HepG2 (cell line): Measurements from ENCODE around the gene TAF9B. TPM values are rescaled to one million over a fixed set of nuclear protein-coding genes. Genes with fewer than 3 reads are reported as not detected.

Experiments used
- ASH2L ChIP-seq: fragments of 300-600, 200-600 bp; sonication (generic); IDR thresholded peaks from 2 replicates; pipeline ENCODE4 v1.7.0; 2017; ENCODE audit warnings: low read depth, mild to moderate bottlenecking, moderate library complexity, mixed read lengths, low read length; ENCODE audit not compliant: insufficient read length
- ERF ChIP-seq: IDR thresholded peaks from 2 replicates; pipeline ENCODE4 v1.6.1; 2018; ENCODE audit warnings: missing biosample characterization, missing genetic modification reagents
- ETV6 ChIP-seq: sonication (generic); formaldehyde crosslinking; conservative IDR thresholded peaks from 2 replicates; pipeline ENCODE4 v1.4.0; 2020; ENCODE audit warnings: missing genetic modification reagents
- FUBP1 ChIP-seq: sonication (generic); formaldehyde crosslinking; IDR thresholded peaks from 2 replicates; pipeline ENCODE4 v1.5.1; 2020; ENCODE audit warnings: missing genetic modification reagents, mild to moderate bottlenecking, borderline replicate concordance
- GRHL1 ChIP-seq: sonication (generic); formaldehyde crosslinking; conservative IDR thresholded peaks from 2 replicates; pipeline ENCODE4 v1.8.0; 2022; ENCODE audit warnings: missing genetic modification reagents
- HBP1 ChIP-seq: IDR thresholded peaks from 2 replicates; pipeline ENCODE4 v1.6.1; 2016; ENCODE audit warnings: low read depth, control low read depth
- MLX ChIP-seq: IDR thresholded peaks from 2 replicates; pipeline ENCODE4 v1.6.1; 2016
- RFX5 ChIP-seq: IDR thresholded peaks from 2 replicates; pipeline ENCODE4 v1.6.1; 2011; ENCODE audit warnings: low read depth, low read length, improper control_type of control experiment
- SETDB1 ChIP-seq: sonication (generic); formaldehyde crosslinking; IDR thresholded peaks from 2 replicates; pipeline ENCODE4 v1.5.1; 2020; ENCODE audit warnings: missing genetic modification reagents, mild to moderate bottlenecking, borderline replicate concordance
- SIX1 ChIP-seq: sonication (generic); formaldehyde crosslinking; IDR thresholded peaks from 2 replicates; pipeline ENCODE4 v1.4.0; 2020; ENCODE audit warnings: missing genetic modification reagents, borderline replicate concordance
- SP2 ChIP-seq: sonication (generic); formaldehyde crosslinking; IDR thresholded peaks from 2 replicates; pipeline ENCODE4 v1.5.1; 2020; ENCODE audit warnings: mild to moderate bottlenecking, missing genetic modification reagents
- STAT6 ChIP-seq: sonication (generic); formaldehyde crosslinking; IDR thresholded peaks from 2 replicates; pipeline ENCODE4 v1.4.0; 2020; ENCODE audit warnings: missing genetic modification reagents, mild to moderate bottlenecking, borderline replicate concordance
- ZBTB7A ChIP-seq: sonication (generic); formaldehyde crosslinking; IDR thresholded peaks from 2 replicates; pipeline ENCODE4 v1.8.0; 2022; ENCODE audit warnings: mild to moderate bottlenecking, missing genetic modification reagents
- ZNF441 ChIP-seq: sonication (generic); formaldehyde crosslinking; IDR thresholded peaks from 2 replicates; pipeline ENCODE4 v1.7.0; 2021; ENCODE audit warnings: missing genetic modification reagents, borderline replicate concordance
- ZNF446 ChIP-seq: sonication (generic); formaldehyde crosslinking; IDR thresholded peaks from 2 replicates; pipeline ENCODE4 v1.5.0; 2020; ENCODE audit warnings: mild to moderate bottlenecking, missing genetic modification reagents
- ZNF678 ChIP-seq: sonication (generic); formaldehyde crosslinking; IDR thresholded peaks from 2 replicates; pipeline ENCODE4 v1.4.0; 2020; ENCODE audit warnings: mild to moderate bottlenecking, missing genetic modification reagents
- ZNF713 ChIP-seq: sonication (generic); formaldehyde crosslinking; IDR thresholded peaks from 2 replicates; pipeline ENCODE4 v1.4.0; 2020; ENCODE audit warnings: mild to moderate bottlenecking, missing genetic modification reagents
- ZUFSP ChIP-seq: sonication (generic); formaldehyde crosslinking; IDR thresholded peaks from 2 replicates; pipeline ENCODE4 v1.9.0; 2021; ENCODE audit warnings: missing genetic modification reagents, mild to moderate bottlenecking, borderline replicate concordance
- polyA plus RNA-seq, 8 experiments: library from polyadenylated mRNA; depleted of rRNA in 3 of 8; stranded (reverse) in 7 of 8; unstranded in 1 of 8; fragments of >200 nt; fragmentation: Illumina TruSeq in 4 of 8; extraction: Trizol in 4 of 8; gene quantifications; 2 replicates each; pipeline versions ENCODE4 v1.2.1 to v1.2.3, GENCODE V29; 2011 to 2016; ENCODE audit warnings: low read depth in 4 of 8, missing spikeins in 1 of 8, mixed read lengths in 1 of 8; ENCODE audit not compliant: insufficient read depth in 1 of 8
- total RNA-seq, 5 experiments: library from RNA; depleted of rRNA; stranded (reverse); fragments of >200 nt; fragmentation: Illumina TruSeq; extraction: Trizol; gene quantifications; 2 replicates each; pipeline ENCODE4 v1.2.3, GENCODE V29; 2016; ENCODE audit warnings: low read depth in 1 of 5

Gene TAF9B
- total and polyA plus RNA-seq, 2 of the 13 experiments (the other 11 are each of a cell fraction or from before 2014, with no cell fraction given): 10.8 to 15.2 TPM

- TF ChIP-seq STAT6 (CRISPR knock-in tag) (no peak; the same call in 1 of the 2 replicates), ZNF441 (CRISPR knock-in tag) (peak; percentile 45; the same call in 1 of the 2 replicates), SETDB1 (CRISPR knock-in tag) (no peak), FUBP1 (no peak), ERF (CRISPR knock-in tag) (no peak; the same call in 1 of the 2 replicates), ETV6 (CRISPR knock-in tag) (no peak), ZBTB7A (CRISPR knock-in tag) (no peak), ZNF446 (CRISPR knock-in tag) (peak; percentile 46; the same call in 1 of the 2 replicates), GRHL1 (no peak), SIX1 (CRISPR knock-in tag) (no peak), SP2 (peak; percentile 97), ZUFSP (CRISPR knock-in tag) (no peak), RFX5 (no peak), HBP1 (no peak), ZNF678 (CRISPR knock-in tag) (0 out of 2 replicates have a peak, but pooled peaks have one; percentile 41), ASH2L (no peak), MLX (CRISPR knock-in tag) (0 out of 2 replicates have a peak, but pooled peaks have one; percentile 63), ZNF713 (CRISPR knock-in tag) (no peak)
Observed at GRCh38 chrX:78103623-78104446, 35.6 kb downstream of the TAF9B start, which contains the start of gene PGK1 (continued).
